Measurements from ENCODE around the gene SDHAF1. TPM values are rescaled to one million over a fixed set of nuclear protein-coding genes. Genes with fewer than 3 reads are reported as not detected.

SDHAF1 gene
- total RNA-seq, 1 experiment from 2014 or later = 28.1 TPM

DNA sequence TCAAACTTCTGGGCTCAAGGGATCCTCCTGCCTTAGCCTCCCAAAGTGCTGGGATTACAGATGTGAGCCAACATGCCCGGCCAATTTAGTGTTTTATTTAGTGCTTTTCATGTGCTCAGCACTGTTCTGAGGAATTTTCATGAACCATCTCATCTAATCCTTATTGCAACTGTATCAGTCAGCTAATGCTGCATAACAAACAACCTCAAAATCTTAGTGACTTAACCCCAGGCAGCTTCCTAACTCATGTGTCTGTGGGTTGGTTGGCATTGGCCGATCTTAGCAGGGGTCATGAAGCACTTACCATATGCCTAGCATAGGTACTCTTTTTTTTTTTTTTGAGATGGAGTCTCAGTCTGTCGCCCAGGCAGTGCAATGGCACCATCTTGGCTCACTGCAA is 6.2 kb upstream of the SDHAF1 start:
- POLR2A ChIA-PET = no interaction called here
- peaks cover 6% of the 10 kb centered on the region for H3K36me3 Mint-ChIP-seq (ENCODE audit: insufficient read depth, unreplicated experiment)
- intact Hi-C loops (cut with micrococcal nuclease; ENCODE audit: unreplicated experiment) = no loop called here
- no peak overlapping the region for H3K4me3 Mint-ChIP-seq (ENCODE audit: unreplicated experiment)
- no peak overlapping the region for H3K4me3 ChIP-seq (ENCODE audit: low read depth, low read length)
- no TSS peak for BruUV-seq (replicated peaks)
- H3K9me3 ChIP-seq = peaks cover 8% of the 10 kb centered on the region; the same call in 1 of the 2 replicates
- CTCF ChIA-PET = no interaction called here
- TF ChIP-seq, protein P1, sequence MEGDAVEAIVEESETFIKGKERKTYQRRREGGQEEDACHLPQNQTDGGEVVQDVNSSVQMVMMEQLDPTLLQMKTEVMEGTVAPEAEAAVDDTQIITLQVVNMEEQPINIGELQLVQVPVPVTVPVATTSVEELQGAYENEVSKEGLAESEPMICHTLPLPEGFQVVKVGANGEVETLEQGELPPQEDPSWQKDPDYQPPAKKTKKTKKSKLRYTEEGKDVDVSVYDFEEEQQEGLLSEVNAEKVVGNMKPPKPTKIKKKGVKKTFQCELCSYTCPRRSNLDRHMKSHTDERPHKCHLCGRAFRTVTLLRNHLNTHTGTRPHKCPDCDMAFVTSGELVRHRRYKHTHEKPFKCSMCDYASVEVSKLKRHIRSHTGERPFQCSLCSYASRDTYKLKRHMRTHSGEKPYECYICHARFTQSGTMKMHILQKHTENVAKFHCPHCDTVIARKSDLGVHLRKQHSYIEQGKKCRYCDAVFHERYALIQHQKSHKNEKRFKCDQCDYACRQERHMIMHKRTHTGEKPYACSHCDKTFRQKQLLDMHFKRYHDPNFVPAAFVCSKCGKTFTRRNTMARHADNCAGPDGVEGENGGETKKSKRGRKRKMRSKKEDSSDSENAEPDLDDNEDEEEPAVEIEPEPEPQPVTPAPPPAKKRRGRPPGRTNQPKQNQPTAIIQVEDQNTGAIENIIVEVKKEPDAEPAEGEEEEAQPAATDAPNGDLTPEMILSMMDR (IDR thresholded peaks at IDR 0.05; ENCODE audit: insufficient read depth in 1 of 2, low read depth in 1 of 2, low read length in 1 of 2, severe bottlenecking in 1 of 2, unreplicated experiment in 1 of 2) = no peak
- H3K27me3 ChIP-seq (replicated peaks; ENCODE audit: control insufficient read depth, insufficient read depth, low read length) = peaks cover 2% of the 10 kb centered on the region
- H3K27ac Mint-ChIP-seq (ENCODE audit: unreplicated experiment) = no peak overlapping the region
- no peaks in the 10 kb centered on the region for H3K4me1 ChIP-seq
- no peaks in the 10 kb centered on the region for H3K36me3 ChIP-seq (ENCODE audit: control insufficient read depth, insufficient read depth, low read length)
- no peaks in the 10 kb centered on the region for H3K4me1 Mint-ChIP-seq (ENCODE audit: low read depth, unreplicated experiment)
- H3K27me3 Mint-ChIP-seq (ENCODE audit: insufficient read depth, unreplicated experiment) = peaks cover 15% of the 10 kb centered on the region
- no peaks in the 10 kb centered on the region for H3K9me3 Mint-ChIP-seq (ENCODE audit: unreplicated experiment)
- DNase-seq = no peak

DNA sequence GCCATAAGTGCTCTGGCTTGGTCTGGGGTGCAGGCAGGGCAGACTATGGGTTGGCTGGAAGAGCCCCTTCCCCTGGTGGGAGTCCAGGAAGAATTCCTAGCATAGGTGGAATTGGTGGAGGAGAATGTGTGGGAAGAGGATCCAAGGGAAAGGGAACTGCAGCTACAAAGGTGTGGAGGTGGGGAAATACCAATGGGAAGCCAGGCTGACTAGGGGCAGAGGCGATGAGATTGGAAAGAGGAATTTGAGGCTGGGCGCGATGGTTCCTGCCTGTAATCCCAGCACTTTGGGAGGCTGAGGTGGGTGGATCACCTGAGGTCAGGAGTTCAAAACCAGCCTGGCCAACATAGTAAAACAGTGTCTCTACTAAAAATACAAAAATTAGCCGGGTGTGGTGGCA is 4.8 kb upstream of the SDHAF1 start:
- Histone ChIP-seq H3K27me3 (replicated peaks; ENCODE audit: control insufficient read depth, insufficient read depth, low read length) (peaks cover 2% of the 10 kb centered on the region), H3K9me3 (peaks cover 8% of the 10 kb centered on the region; the same call in 1 of the 2 replicates), H3K4me3 (ENCODE audit: low read depth, low read length) (no peak overlapping the region), H3K4me1 (no peaks in the 10 kb centered on the region), H3K36me3 (ENCODE audit: control insufficient read depth, insufficient read depth, low read length) (no peaks in the 10 kb centered on the region)
- peaks cover 6% of the 10 kb centered on the region for H3K36me3 Mint-ChIP-seq (ENCODE audit: insufficient read depth, unreplicated experiment)
- POLR2A ChIA-PET = no interaction called here
- H3K27me3 Mint-ChIP-seq (ENCODE audit: insufficient read depth, unreplicated experiment) = peaks cover 10% of the 10 kb centered on the region
- DNase-seq = no peak
- no peaks in the 10 kb centered on the region for H3K4me1 Mint-ChIP-seq (ENCODE audit: low read depth, unreplicated experiment)
- no peaks in the 10 kb centered on the region for H3K9me3 Mint-ChIP-seq (ENCODE audit: unreplicated experiment)
- intact Hi-C loops (cut with micrococcal nuclease; ENCODE audit: unreplicated experiment) = no loop called here
- BruUV-seq (replicated peaks) = no TSS peak
- CTCF ChIA-PET = no interaction called here
- H3K27ac Mint-ChIP-seq (ENCODE audit: unreplicated experiment) = no peak overlapping the region
- TF ChIP-seq, protein P1 (IDR thresholded peaks at IDR 0.05; ENCODE audit: insufficient read depth in 1 of 2, low read depth in 1 of 2, low read length in 1 of 2, severe bottlenecking in 1 of 2, unreplicated experiment in 1 of 2) = no peak
- no peak overlapping the region for H3K4me3 Mint-ChIP-seq (ENCODE audit: unreplicated experiment)

DNA sequence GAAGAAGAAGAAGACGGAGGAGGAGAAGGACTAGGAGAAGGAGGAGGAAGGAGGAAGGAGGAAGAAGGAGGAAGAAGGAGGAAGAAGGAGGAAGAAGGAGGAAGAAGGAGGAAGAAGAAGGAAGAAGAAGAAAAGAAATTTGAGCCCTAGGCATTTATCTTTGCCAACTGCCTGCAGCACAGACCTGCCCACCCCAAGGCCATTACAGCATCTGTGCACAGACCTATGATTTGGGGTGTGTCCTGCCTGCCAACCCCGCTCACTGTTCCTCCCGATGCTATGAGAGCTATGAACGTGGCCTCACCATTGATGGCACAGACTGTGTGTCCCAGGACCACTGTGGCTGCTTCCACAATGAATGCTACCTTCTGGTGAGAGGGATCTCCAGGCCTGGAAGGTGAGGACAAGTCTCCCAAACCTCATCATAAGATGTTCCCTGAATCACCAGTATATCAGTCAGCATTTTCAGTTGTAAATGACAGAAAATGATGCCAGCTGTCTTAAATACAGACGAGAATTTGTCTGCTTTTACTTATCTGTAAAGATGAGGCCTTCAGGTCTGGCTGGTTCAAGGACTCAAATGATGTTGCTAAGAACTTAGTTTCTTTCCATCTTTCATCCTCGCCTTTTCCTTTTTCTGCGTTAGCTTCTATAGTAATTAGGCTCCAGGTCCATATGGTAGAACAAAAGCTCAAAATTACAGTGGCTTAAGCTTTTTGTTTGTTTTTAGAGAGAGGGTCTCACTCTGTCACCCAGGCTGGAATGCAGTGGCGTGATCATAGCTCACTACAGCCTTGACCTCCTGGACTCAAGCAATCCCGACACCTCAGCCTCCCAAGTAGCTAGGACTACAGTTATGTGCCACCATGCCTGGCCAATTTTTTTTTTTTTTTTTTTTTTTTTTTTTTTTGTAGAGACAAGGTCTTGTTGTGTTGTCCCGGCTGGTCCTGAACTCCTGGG is 3.9 kb upstream of the SDHAF1 start:
- peaks cover 8% of the 10 kb centered on the region; the same call in 1 of the 2 replicates for H3K9me3 ChIP-seq
- Mint-ChIP-seq H3K9me3 (ENCODE audit: unreplicated experiment) (no peaks in the 10 kb centered on the region), H3K4me3 (ENCODE audit: unreplicated experiment) (no peak overlapping the region), H3K27ac (ENCODE audit: unreplicated experiment) (no peak overlapping the region), H3K36me3 (ENCODE audit: insufficient read depth, unreplicated experiment) (peaks cover 11% of the 10 kb centered on the region), H3K4me1 (ENCODE audit: low read depth, unreplicated experiment) (peaks cover 2% of the 10 kb centered on the region), H3K27me3 (ENCODE audit: insufficient read depth, unreplicated experiment) (peaks cover 3% of the 10 kb centered on the region)
- intact Hi-C loops (cut with micrococcal nuclease; ENCODE audit: unreplicated experiment) = no loop called here
- no peaks in the 10 kb centered on the region for H3K36me3 ChIP-seq (ENCODE audit: control insufficient read depth, insufficient read depth, low read length)
- DNase-seq = no peak
- H3K27me3 ChIP-seq (replicated peaks; ENCODE audit: control insufficient read depth, insufficient read depth, low read length) = no peaks in the 10 kb centered on the region
- ChIA-PET POLR2A (no interaction called here), CTCF (interaction anchor here (0.7 to 1.0 kb wide), 2 partner anchors 17 to 23 kb away, joined by 3 to 4 read pairs; partner anchors contain the start of gene ALKBH6)
- no peak overlapping the region for H3K4me3 ChIP-seq (ENCODE audit: low read depth, low read length)
- TF ChIP-seq, protein P1 (IDR thresholded peaks at IDR 0.05; ENCODE audit: insufficient read depth in 1 of 2, low read depth in 1 of 2, low read length in 1 of 2, severe bottlenecking in 1 of 2, unreplicated experiment in 1 of 2) = no peak
- no peaks in the 10 kb centered on the region for H3K4me1 ChIP-seq
- no TSS peak for BruUV-seq (replicated peaks)

All from Caco-2 (cell line).